ENCODE results near the gene PRPF8.
A peak's percentile ranks its signal among the peaks of the same experiment; 100 is the strongest.
"Not testable (repeated sequence)": the region's sequence is repeated elsewhere in the genome, so short reads cannot be mapped to it uniquely, and the experiment has no call there.

PRPF8 gene

GRCh38 chr17:1690544-1691221, 6.0 kb upstream of the PRPF8 start:
- no peak for DNase-seq (ENCODE audit: low spot score)

- not testable (repeated sequence) for DNase-seq (ENCODE audit: low spot score)
Observed at GRCh38 chr17:1688405-1688804, 3.7 kb upstream of the PRPF8 start.

GRCh38 chr17:1686086-1686485, 1.4 kb upstream of the PRPF8 start:
- no peak for DNase-seq (ENCODE audit: low spot score)

GRCh38 chr17:1683459-1683858, 1.2 kb downstream of the PRPF8 start:
- DNase-seq (ENCODE audit: low spot score) = no peak

GRCh38 chr17:1676401-1676800, 8.3 kb downstream of the PRPF8 start:
- DNase-seq (ENCODE audit: low spot score) = no peak

GRCh38 chr17:1673041-1673785, 11.5 kb downstream of the PRPF8 start:
- no peak for DNase-seq (ENCODE audit: low spot score)

GRCh38 chr17:1663934-1664333, 20.7 kb downstream of the PRPF8 start:
- DNase-seq (ENCODE audit: low spot score) = not testable (repeated sequence)

- no peak for DNase-seq (ENCODE audit: low spot score)
Observed at GRCh38 chr17:1661045-1661444, 23.6 kb downstream of the PRPF8 start.

- no peak for DNase-seq (ENCODE audit: low spot score)
Observed at GRCh38 chr17:1658100-1658499, 26.6 kb downstream of the PRPF8 start.

- DNase-seq (ENCODE audit: low spot score) = no peak
Observed at GRCh38 chr17:1653735-1654134, 30.9 kb downstream of the PRPF8 start.

- not testable (repeated sequence) for DNase-seq (ENCODE audit: low spot score)
Observed at GRCh38 chr17:1652794-1653193, 31.9 kb downstream of the PRPF8 start.

- no peak for DNase-seq (ENCODE audit: low spot score)
Observed at GRCh38 chr17:1651559-1651844, 33.2 kb downstream of the PRPF8 start.

GRCh38 chr17:1650731-1651558, 33.7 kb downstream of the PRPF8 start:
- DNase-seq (ENCODE audit: low spot score) = no peak

- DNase-seq (ENCODE audit: low spot score) = no peak
Observed at GRCh38 chr17:1649844-1650501, 34.7 kb downstream of the PRPF8 start, which contains the start of gene RILP. Gene RILP (minus strand): TSS chr17:1649866. CDS start chr17:1649804, 62 bp downstream.

- DNase-seq (ENCODE audit: low spot score) = peak; percentile 95
Observed at GRCh38 chr17:1648963-1649843, 35.5 kb downstream of the PRPF8 start.

GRCh38 chr17:1648173-1648962, 36.3 kb downstream of the PRPF8 start:
- DNase-seq (ENCODE audit: low spot score) = no peak

- no peak for DNase-seq (ENCODE audit: low spot score)
Observed at GRCh38 chr17:1647802-1648171, 36.9 kb downstream of the PRPF8 start.

GRCh38 chr17:1646199-1646875, 38.3 kb downstream of the PRPF8 start:
- no peak for DNase-seq (ENCODE audit: low spot score)

GRCh38 chr17:1645207-1646171, 39.2 kb downstream of the PRPF8 start, which contains the start of gene SCARF1:
Gene SCARF1 (minus strand): TSS chr17:1645732. CDS start chr17:1645697, 35 bp downstream.
- no peak for DNase-seq (ENCODE audit: low spot score)
